ENCODE data around the gene PKD2L2.
"Not testable (repeated sequence)": the region's sequence is repeated elsewhere in the genome, so short reads cannot be mapped to it uniquely, and the experiment has no call there.

PKD2L2 gene

GRCh38 chr5:137935694-137936093, 46.4 kb downstream of the PKD2L2 start:
- no peak for TF ChIP-seq CTCF (conservative IDR thresholded peaks at IDR 0.05)
- no peak overlapping the region for H3K27ac ChIP-seq

- no peak for TF ChIP-seq CTCF (conservative IDR thresholded peaks at IDR 0.05)
- no peak overlapping the region for H3K27ac ChIP-seq
Measured at GRCh38 chr5:137937994-137938750, 48.9 kb downstream of the PKD2L2 start.

- TF ChIP-seq CTCF (conservative IDR thresholded peaks at IDR 0.05): no peak
Measured at GRCh38 chr5:137938751-137939143, 49.5 kb downstream of the PKD2L2 start.

GRCh38 chr5:137939331-137939730, 50.1 kb downstream of the PKD2L2 start:
- no peak overlapping the region for H3K27ac ChIP-seq
- no peak for TF ChIP-seq CTCF (conservative IDR thresholded peaks at IDR 0.05)

More at GRCh38 chr5:137938751-137939143, 49.5 kb downstream of the PKD2L2 start:
- no peak overlapping the region for H3K27ac ChIP-seq

GRCh38 chr5:137944280-137944679, 55.0 kb downstream of the PKD2L2 start:
- H3K27ac ChIP-seq: not testable (repeated sequence)

- no peak overlapping the region for H3K27ac ChIP-seq
- no peak for TF ChIP-seq CTCF (conservative IDR thresholded peaks at IDR 0.05)
Measured at GRCh38 chr5:137945825-137946224, 56.6 kb downstream of the PKD2L2 start.

GRCh38 chr5:137954131-137954879, 65.0 kb downstream of the PKD2L2 start:
- no peak for TF ChIP-seq CTCF (conservative IDR thresholded peaks at IDR 0.05)
- H3K27ac ChIP-seq: 0 out of 2 replicates have a peak overlapping the region, but pooled peaks have one; percentile 5

- H3K27ac ChIP-seq: no peak overlapping the region
- TF ChIP-seq CTCF (conservative IDR thresholded peaks at IDR 0.05): no peak
Measured at GRCh38 chr5:137957948-137958347, 68.7 kb downstream of the PKD2L2 start.
